Ovary (tissue), 9 donors: Measurements from ENCODE around the gene IFIT5. TPM values are rescaled to one million over a fixed set of nuclear protein-coding genes. Genes with fewer than 3 reads are reported as not detected.

Experiments used
- DNase-seq, 5 donors: peaks; one replicate each; pipeline ENCODE4 v3.0.0-alpha.2; 2019 to 2020
- H3K27ac ChIP-seq, 2 donors: fragments of 200-600 bp; one replicate each; pipeline versions ENCODE4 v1.5.1 to v1.8.0; 2019 to 2022
- H3K27me3 ChIP-seq: fragments of 200-600 bp; one replicate; pipeline ENCODE4 v1.8.0; 2022
- H3K36me3 ChIP-seq: fragments of 200-600 bp; sonication (generic); one replicate; pipeline ENCODE4 v1.5.1; 2019
- H3K4me1 ChIP-seq: one replicate; pipeline ENCODE4 v1.8.1; 2013; ENCODE audit warnings: mild to moderate bottlenecking, moderate library complexity; ENCODE audit not compliant: insufficient read depth
- H3K4me3 ChIP-seq: fragments of 200-600 bp; sonication (generic); one replicate; pipeline ENCODE4 v1.5.1; 2017
- H3K9me3 ChIP-seq, 2 donors: fragments of 200-600 bp in 1 of 2; sonication (generic) in 1 of 2; one replicate each; pipeline versions ENCODE4 v1.5.1 to v1.8.1; 2013 to 2019; ENCODE audit warnings: mild to moderate bottlenecking in 1 of 2, moderate library complexity in 1 of 2
- CTCF ChIP-seq, 3 donors: fragments of 450-650 bp in 2 of 3; fragments of 200-600 bp in 1 of 3; IDR thresholded peaks; one replicate each; pipeline versions ENCODE4 v1.5.1 to v1.8.0; 2016 to 2022; ENCODE audit warnings: antibody characterized with exemption in 3 of 3, mild to moderate bottlenecking in 1 of 3
- EP300 ChIP-seq: sonication (generic); formaldehyde crosslinking; IDR thresholded peaks from one replicate; pipeline ENCODE4 v1.6.1; 2017; ENCODE audit warnings: antibody characterized with exemption
- POLR2A ChIP-seq: fragments of 450-650 bp; IDR thresholded peaks from one replicate; pipeline ENCODE4 v1.6.1; 2017; ENCODE audit warnings: antibody characterized with exemption, mild to moderate bottlenecking, moderate library complexity
- WGBS, 3 donors: extraction: QIAGEN DNeasy Blood & Tissue Kit in 1 of 3; methylation state at CpG; one replicate each; pipeline versions ENCODE4 v1.1.5 to v1.1.7; 2013 to 2017; 5-methylcytosine and 5-hydroxymethylcytosine counted together
- intact Hi-C, 4 donors: fragments of 100-400 bp; cut with DNase I; formaldehyde crosslinking; loops; one replicate each; pipeline versions ENCODE4 v1.11.0 to v1.15.1; 2022 to 2023
- polyA plus RNA-seq, 2 donors: library from polyadenylated mRNA; stranded (reverse); fragments of 200-250 nt in 1 of 2; fragments of 350-450 nt in 1 of 2; fragmentation: Illumina TruSeq in 1 of 2; extraction: RNeasy Lipid Tissue Mini Kit (QIAGEN cat#74804) in 1 of 2; gene quantifications; one replicate each; pipeline ENCODE4 v1.2.3, GENCODE V29; 2013 to 2014
- total RNA-seq, 7 donors: library from RNA; depleted of rRNA in 2 of 7; stranded (reverse); fragments of >200 nt in 2 of 7; fragmentation: NEBNext Ultra II Directional in 3 of 7; extraction: Animal tissue kit (Norgen Biotek cat#: 25700) in 3 of 7; gene quantifications; one replicate each; pipeline versions ENCODE4 v1.1.0 to v1.2.4, GENCODE V29; 2016 to 2023
- donor health status: DM: no; HTN: no; CAD: no; lungs with moderate emphysema.
- donor health status: DM: no; HTN: no; CAD: no.
- donor health status: Bipolar disorder and iron deficiency.
- donor health status: DM: yes; HTN: yes; CAD: no.
- donor health status: DM: no; HTN: no; CAD: no.
- donor health status: DM: yes; HTN: yes; CAD: no.

IFIT5 gene
- total and polyA plus RNA-seq, 9 donors: 8.7 to 22.0 (median 16.7) TPM

GRCh38 chr10:89458291-89458690 lies 43.9 kb downstream of the IFIT5 start:
- Histone ChIP-seq H3K4me1 (no peaks in the 10 kb centered on the region), H3K27ac (no peak overlapping the region), H3K4me3 (no peak overlapping the region), H3K9me3 (no peaks in the 10 kb centered on the region), H3K36me3 (no peaks in the 10 kb centered on the region), H3K27me3 (no peaks in the 10 kb centered on the region)
- intact Hi-C loops: no loop called here
- TF ChIP-seq POLR2A: no peak
- no peak for TF ChIP-seq EP300
- no peak for TF ChIP-seq CTCF (IDR thresholded peaks at IDR 0.05)
- WGBS, 3 donors: 55 to 73% (median 65%) methylated on average over 3 of the region's 3 CpGs
- no peak for DNase-seq

- DNase-seq: no peak
- Histone ChIP-seq H3K27ac (no peak overlapping the region), H3K36me3 (no peaks in the 10 kb centered on the region), H3K4me3 (no peak overlapping the region), H3K27me3 (no peaks in the 10 kb centered on the region), H3K4me1 (no peaks in the 10 kb centered on the region), H3K9me3 (no peaks in the 10 kb centered on the region)
- intact Hi-C loops: no loop called here
- TF ChIP-seq EP300 (no peak), POLR2A (no peak), CTCF (IDR thresholded peaks at IDR 0.05) (no peak)
- WGBS, 3 donors: 64 to 89% (median 87%) methylated on average over 1 of the region's 1 CpG
Observed at GRCh38 chr10:89458784-89459183, 44.4 kb downstream of the IFIT5 start.

GRCh38 chr10:89463846-89464537 lies 49.6 kb downstream of the IFIT5 start:
- H3K4me1 ChIP-seq: no peaks in the 10 kb centered on the region
- no peak overlapping the region for H3K27ac ChIP-seq
- WGBS, 3 donors: 81 to 84% (median 82%) methylated on average over 6 of the region's 6 CpGs
- TF ChIP-seq POLR2A: no peak
- no peak for TF ChIP-seq EP300
- no peak for TF ChIP-seq CTCF (IDR thresholded peaks at IDR 0.05)
- no peak for DNase-seq
- H3K27me3 ChIP-seq: no peaks in the 10 kb centered on the region
- no peaks in the 10 kb centered on the region for H3K9me3 ChIP-seq
- H3K36me3 ChIP-seq: no peaks in the 10 kb centered on the region
- intact Hi-C loops: no loop called here
- no peak overlapping the region for H3K4me3 ChIP-seq

GRCh38 chr10:89465196-89465595 lies 50.8 kb downstream of the IFIT5 start:
- Histone ChIP-seq H3K4me3 (no peak overlapping the region), H3K9me3 (no peaks in the 10 kb centered on the region), H3K4me1 (no peaks in the 10 kb centered on the region), H3K27me3 (no peaks in the 10 kb centered on the region), H3K27ac (no peak overlapping the region), H3K36me3 (no peaks in the 10 kb centered on the region)
- intact Hi-C loops: no loop called here
- DNase-seq: no peak
- 47 to 49% (median 49%) methylated on average over 2 of the region's 2 CpGs for WGBS, 3 donors
- TF ChIP-seq EP300 (no peak), CTCF (IDR thresholded peaks at IDR 0.05) (no peak), POLR2A (no peak)
